MG63 (cell line): ENCODE results near the gene PPP3CA. TPM values are rescaled to one million over a fixed set of nuclear protein-coding genes. Genes with fewer than 3 reads are reported as not detected.
A peak's percentile ranks its signal among the peaks of the same experiment; 100 is the strongest.

Source experiments
- DNase-seq: peaks from one replicate; pipeline ENCODE4 v3.0.0-alpha.2; 2020
- H3K27me3 ChIP-seq: fragments of 250-450 bp; sonication (Bioruptor Pico); 2 replicates; pipeline ENCODE4 v1.5.1; 2020; ENCODE audit warnings: mild to moderate bottlenecking, moderate library complexity
- H3K36me3 ChIP-seq: fragments of 250-450 bp; sonication (Bioruptor Pico); 2 replicates; pipeline ENCODE4 v1.5.1; 2020; ENCODE audit warnings: mild to moderate bottlenecking, moderate library complexity
- H3K4me3 ChIP-seq: fragments of 250-450 bp; sonication (Bioruptor Pico); 2 replicates; pipeline ENCODE4 v1.5.1; 2020; ENCODE audit warnings: mild to moderate bottlenecking, moderate library complexity
- H3K9me3 ChIP-seq: fragments of 250-450 bp; sonication (Bioruptor Pico); 2 replicates; pipeline ENCODE4 v1.5.1; 2020; ENCODE audit warnings: mild to moderate bottlenecking, moderate library complexity
- total RNA-seq: library from RNA; depleted of rRNA; stranded (reverse); fragments of >200 nt; shearing (Covaris generic); gene quantifications from 2 replicates; pipeline ENCODE4 v1.2.3, GENCODE V29; 2014; ENCODE audit warnings: low replicate concordance

PPP3CA gene
- total RNA-seq, 1 experiment from 2014 or later, result 25.4 TPM

GRCh38 chr4:101217353-101218031 is 129.8 kb downstream of the PPP3CA start:
- DNase-seq, result no peak
- Histone ChIP-seq H3K27me3 (no peaks in the 10 kb centered on the region), H3K4me3 (no peak overlapping the region), H3K36me3 (no peaks in the 10 kb centered on the region), H3K9me3 (no peaks in the 10 kb centered on the region; the same call in 1 of the 2 replicates)

- no peaks in the 10 kb centered on the region; the same call in 1 of the 2 replicates for H3K9me3 ChIP-seq
- no peak for DNase-seq
- no peaks in the 10 kb centered on the region for H3K27me3 ChIP-seq
- H3K36me3 ChIP-seq, result no peaks in the 10 kb centered on the region
- H3K4me3 ChIP-seq, result no peak overlapping the region
Observed at GRCh38 chr4:101211146-101211553, 136.2 kb downstream of the PPP3CA start.

- Histone ChIP-seq H3K27me3 (no peaks in the 10 kb centered on the region), H3K4me3 (no peak overlapping the region), H3K9me3 (no peaks in the 10 kb centered on the region; the same call in 1 of the 2 replicates), H3K36me3 (no peaks in the 10 kb centered on the region)
- DNase-seq, result no peak
Observed at GRCh38 chr4:101210331-101210730, 137.0 kb downstream of the PPP3CA start.

GRCh38 chr4:101208171-101208570 is 139.2 kb downstream of the PPP3CA start:
- Histone ChIP-seq H3K36me3 (no peaks in the 10 kb centered on the region), H3K27me3 (no peaks in the 10 kb centered on the region), H3K9me3 (no peaks in the 10 kb centered on the region; the same call in 1 of the 2 replicates), H3K4me3 (no peak overlapping the region)
- DNase-seq, result no peak

GRCh38 chr4:101205916-101206315 is 141.4 kb downstream of the PPP3CA start:
- no peaks in the 10 kb centered on the region for H3K27me3 ChIP-seq
- DNase-seq, result no peak
- no peak overlapping the region for H3K4me3 ChIP-seq
- H3K36me3 ChIP-seq, result no peaks in the 10 kb centered on the region
- no peaks in the 10 kb centered on the region for H3K9me3 ChIP-seq

GRCh38 chr4:101201421-101201820 is 145.9 kb downstream of the PPP3CA start:
- DNase-seq, result no peak
- H3K27me3 ChIP-seq, result no peaks in the 10 kb centered on the region

GRCh38 chr4:101200561-101200960 is 146.8 kb downstream of the PPP3CA start:
- H3K27me3 ChIP-seq, result no peaks in the 10 kb centered on the region
- no peaks in the 10 kb centered on the region for H3K9me3 ChIP-seq
- no peak for DNase-seq
- H3K36me3 ChIP-seq, result no peaks in the 10 kb centered on the region
- H3K4me3 ChIP-seq, result no peak overlapping the region

More at GRCh38 chr4:101201421-101201820, 145.9 kb downstream of the PPP3CA start:
- Histone ChIP-seq H3K36me3 (no peaks in the 10 kb centered on the region), H3K9me3 (no peaks in the 10 kb centered on the region), H3K4me3 (no peak overlapping the region)

- no peaks in the 10 kb centered on the region for H3K36me3 ChIP-seq
- H3K9me3 ChIP-seq, result no peaks in the 10 kb centered on the region
- DNase-seq, result no peak
- no peaks in the 10 kb centered on the region for H3K27me3 ChIP-seq
- no peak overlapping the region for H3K4me3 ChIP-seq
Observed at GRCh38 chr4:101199507-101200285, 147.6 kb downstream of the PPP3CA start.

GRCh38 chr4:101198682-101199339 is 148.5 kb downstream of the PPP3CA start:
- no peak for DNase-seq
- no peaks in the 10 kb centered on the region for H3K36me3 ChIP-seq

GRCh38 chr4:101197350-101197749 is 150.0 kb downstream of the PPP3CA start:
- Histone ChIP-seq H3K9me3 (no peaks in the 10 kb centered on the region), H3K27me3 (no peaks in the 10 kb centered on the region), H3K4me3 (no peak overlapping the region), H3K36me3 (no peaks in the 10 kb centered on the region)
- DNase-seq, result no peak

More at GRCh38 chr4:101198682-101199339, 148.5 kb downstream of the PPP3CA start:
- no peaks in the 10 kb centered on the region for H3K9me3 ChIP-seq
- H3K27me3 ChIP-seq, result no peaks in the 10 kb centered on the region
- no peak overlapping the region for H3K4me3 ChIP-seq

GRCh38 chr4:101192244-101192643 is 155.1 kb downstream of the PPP3CA start:
- H3K9me3 ChIP-seq, result no peaks in the 10 kb centered on the region
- no peak overlapping the region for H3K4me3 ChIP-seq
- no peaks in the 10 kb centered on the region for H3K27me3 ChIP-seq
- DNase-seq, result no peak
- H3K36me3 ChIP-seq, result no peaks in the 10 kb centered on the region

GRCh38 chr4:101191302-101192098 is 155.8 kb downstream of the PPP3CA start:
- H3K9me3 ChIP-seq, result no peaks in the 10 kb centered on the region
- no peaks in the 10 kb centered on the region for H3K36me3 ChIP-seq
- peak; percentile 83 for DNase-seq
- no peak overlapping the region for H3K4me3 ChIP-seq
- no peaks in the 10 kb centered on the region for H3K27me3 ChIP-seq

GRCh38 chr4:101190751-101191150 is 156.6 kb downstream of the PPP3CA start:
- Histone ChIP-seq H3K4me3 (no peak overlapping the region), H3K36me3 (no peaks in the 10 kb centered on the region)
- DNase-seq, result no peak

GRCh38 chr4:101188906-101189305 is 158.4 kb downstream of the PPP3CA start:
- no peaks in the 10 kb centered on the region for H3K27me3 ChIP-seq
- no peak for DNase-seq
- H3K36me3 ChIP-seq, result no peaks in the 10 kb centered on the region
- no peaks in the 10 kb centered on the region for H3K9me3 ChIP-seq
- no peak overlapping the region for H3K4me3 ChIP-seq

More at GRCh38 chr4:101190751-101191150, 156.6 kb downstream of the PPP3CA start:
- H3K27me3 ChIP-seq, result no peaks in the 10 kb centered on the region
- no peaks in the 10 kb centered on the region for H3K9me3 ChIP-seq

GRCh38 chr4:101187841-101188240 is 159.5 kb downstream of the PPP3CA start:
- no peak for DNase-seq
- no peak overlapping the region for H3K4me3 ChIP-seq
- H3K9me3 ChIP-seq, result no peaks in the 10 kb centered on the region
- no peaks in the 10 kb centered on the region for H3K27me3 ChIP-seq
- no peaks in the 10 kb centered on the region for H3K36me3 ChIP-seq

GRCh38 chr4:101186567-101187184 is 160.7 kb downstream of the PPP3CA start:
- Histone ChIP-seq H3K4me3 (no peak overlapping the region), H3K9me3 (no peaks in the 10 kb centered on the region), H3K27me3 (no peaks in the 10 kb centered on the region), H3K36me3 (no peaks in the 10 kb centered on the region)
- DNase-seq, result no peak
